Measurements from ENCODE around the gene IVD.

IVD gene

DNA sequence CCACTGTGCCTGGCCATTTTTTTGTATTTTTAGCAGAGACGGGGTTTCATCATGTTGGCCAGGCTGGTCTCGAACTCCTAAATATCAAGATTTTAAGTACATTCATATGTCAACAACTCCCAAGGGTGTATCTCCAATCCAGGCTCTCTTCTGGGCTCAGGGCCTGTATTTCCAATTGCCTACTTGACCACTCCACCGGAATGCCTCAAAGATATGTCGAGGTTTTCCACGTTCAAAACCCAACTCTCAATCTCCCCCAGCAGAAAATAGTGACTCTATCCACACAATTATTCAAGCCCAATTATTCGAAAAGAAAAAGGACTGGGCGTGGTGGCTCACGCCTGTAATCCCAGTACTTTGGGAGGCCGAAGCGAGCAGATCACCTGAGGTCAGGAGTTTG lies 25.0 kb upstream of the IVD start:
- H3K27me3 Mint-ChIP-seq (ENCODE audit: low read depth): no peaks in the 10 kb centered on the region
- H3K4me1 Mint-ChIP-seq: peaks cover 33% of the 10 kb centered on the region
- TF ChIP-seq, protein P1, sequence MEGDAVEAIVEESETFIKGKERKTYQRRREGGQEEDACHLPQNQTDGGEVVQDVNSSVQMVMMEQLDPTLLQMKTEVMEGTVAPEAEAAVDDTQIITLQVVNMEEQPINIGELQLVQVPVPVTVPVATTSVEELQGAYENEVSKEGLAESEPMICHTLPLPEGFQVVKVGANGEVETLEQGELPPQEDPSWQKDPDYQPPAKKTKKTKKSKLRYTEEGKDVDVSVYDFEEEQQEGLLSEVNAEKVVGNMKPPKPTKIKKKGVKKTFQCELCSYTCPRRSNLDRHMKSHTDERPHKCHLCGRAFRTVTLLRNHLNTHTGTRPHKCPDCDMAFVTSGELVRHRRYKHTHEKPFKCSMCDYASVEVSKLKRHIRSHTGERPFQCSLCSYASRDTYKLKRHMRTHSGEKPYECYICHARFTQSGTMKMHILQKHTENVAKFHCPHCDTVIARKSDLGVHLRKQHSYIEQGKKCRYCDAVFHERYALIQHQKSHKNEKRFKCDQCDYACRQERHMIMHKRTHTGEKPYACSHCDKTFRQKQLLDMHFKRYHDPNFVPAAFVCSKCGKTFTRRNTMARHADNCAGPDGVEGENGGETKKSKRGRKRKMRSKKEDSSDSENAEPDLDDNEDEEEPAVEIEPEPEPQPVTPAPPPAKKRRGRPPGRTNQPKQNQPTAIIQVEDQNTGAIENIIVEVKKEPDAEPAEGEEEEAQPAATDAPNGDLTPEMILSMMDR (IDR thresholded peaks at IDR 0.05; ENCODE audit: unreplicated experiment in 3 of 3): no peak
- H3K9me3 Mint-ChIP-seq: no peaks in the 10 kb centered on the region
- peaks cover 11% of the 10 kb centered on the region for H3K36me3 Mint-ChIP-seq (ENCODE audit: low read depth)
- H3K27ac Mint-ChIP-seq: no peak overlapping the region
- H3K4me3 Mint-ChIP-seq: no peak overlapping the region

DNA sequence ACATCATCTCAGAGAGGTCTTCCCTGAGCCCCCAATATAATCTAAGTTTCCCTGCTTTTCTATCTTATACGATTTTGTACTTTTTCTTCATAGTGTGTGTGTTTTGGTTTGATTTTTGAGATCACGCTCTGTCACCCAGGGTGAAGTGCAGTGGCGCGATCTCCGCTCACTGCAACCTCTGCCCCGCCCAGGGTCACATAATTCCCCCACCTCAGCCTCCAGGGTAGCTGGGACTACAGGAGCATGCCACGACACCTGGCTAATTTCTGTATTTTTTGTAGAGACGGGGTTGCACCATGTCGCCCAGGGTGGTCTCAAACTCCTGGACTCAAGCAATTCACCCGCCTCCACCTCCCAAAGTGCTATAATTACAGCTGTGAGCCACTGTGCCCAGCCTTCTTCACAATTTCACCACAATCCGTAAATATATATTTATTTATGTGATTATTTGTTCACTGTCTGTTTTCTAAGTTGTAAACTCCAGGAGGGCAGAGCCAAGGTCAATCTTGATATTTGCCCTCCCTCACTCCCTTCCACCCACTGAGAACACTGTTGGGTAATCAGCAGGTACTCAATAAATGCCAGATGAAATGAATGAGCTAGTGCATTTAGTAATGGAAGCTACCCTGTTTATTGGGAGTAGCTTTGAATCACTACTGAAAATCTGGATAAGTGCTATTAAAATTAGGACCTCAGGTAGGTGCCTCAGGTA lies 23.6 kb upstream of the IVD start:
- H3K36me3 Mint-ChIP-seq (ENCODE audit: low read depth): peaks cover 20% of the 10 kb centered on the region
- no peaks in the 10 kb centered on the region for H3K9me3 Mint-ChIP-seq
- H3K4me3 Mint-ChIP-seq: peak overlapping the region; percentile 97 to 100 (median 99)
- H3K27ac Mint-ChIP-seq: peak overlapping the region in 2 of 3 experiments; percentile 12 to 56
- H3K4me1 Mint-ChIP-seq: peaks cover 32% of the 10 kb centered on the region
- H3K27me3 Mint-ChIP-seq (ENCODE audit: low read depth): no peaks in the 10 kb centered on the region
- TF ChIP-seq, protein P1 (IDR thresholded peaks at IDR 0.05; ENCODE audit: unreplicated experiment in 3 of 3): no peak

DNA sequence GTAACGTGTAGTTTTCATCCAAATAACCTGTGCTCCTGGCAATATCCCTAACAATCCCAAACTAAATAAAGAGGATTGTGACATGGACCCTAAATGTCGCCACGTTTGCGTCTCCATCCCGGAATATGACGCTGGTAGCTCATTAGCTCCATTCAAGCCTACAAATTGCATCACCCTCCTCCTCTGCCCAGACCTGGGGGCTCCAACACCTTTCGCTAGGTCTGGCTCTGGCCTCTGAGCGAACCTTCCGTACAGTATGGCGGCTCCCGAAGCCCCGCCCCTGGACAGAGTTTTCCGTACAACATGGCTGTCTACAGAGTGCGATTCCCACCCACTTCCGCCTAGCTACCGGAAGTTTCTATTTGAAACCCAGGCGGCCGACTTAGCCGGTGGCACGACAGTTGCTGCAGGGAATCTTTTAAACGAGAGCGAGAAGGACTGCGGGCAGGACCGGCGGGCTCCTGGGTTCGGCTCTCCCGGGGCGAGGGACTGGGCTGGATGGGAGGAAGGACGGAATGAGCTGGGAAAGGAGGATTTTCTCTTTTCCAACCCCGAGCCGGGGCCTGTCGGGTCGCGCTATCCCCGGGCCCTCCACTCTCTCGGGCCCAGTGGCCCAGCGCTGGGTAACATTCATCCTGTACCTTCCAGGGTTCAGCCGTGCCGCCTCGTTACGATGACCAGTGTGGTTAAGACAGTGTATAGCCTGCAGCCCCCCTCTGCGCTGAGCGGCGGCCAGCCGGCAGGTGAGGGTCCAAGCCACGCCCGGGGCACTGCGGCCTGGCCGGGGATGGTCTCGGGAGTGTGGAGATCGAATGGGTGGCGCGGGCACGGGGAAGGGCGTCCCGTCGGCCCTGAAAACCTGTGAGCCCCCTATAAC lies 22.8 kb upstream of the IVD start, which contains the start of gene KNSTRN:
Gene KNSTRN, plus strand, starts transcription at position 142 of the 877 bp plus-strand sequence. Its CDS starts 115 bp downstream, at position 257.
- H3K36me3 Mint-ChIP-seq (ENCODE audit: low read depth): peaks cover 29% of the 10 kb centered on the region
- TF ChIP-seq, protein P1 (IDR thresholded peaks at IDR 0.05; ENCODE audit: unreplicated experiment in 3 of 3): no peak

DNA sequence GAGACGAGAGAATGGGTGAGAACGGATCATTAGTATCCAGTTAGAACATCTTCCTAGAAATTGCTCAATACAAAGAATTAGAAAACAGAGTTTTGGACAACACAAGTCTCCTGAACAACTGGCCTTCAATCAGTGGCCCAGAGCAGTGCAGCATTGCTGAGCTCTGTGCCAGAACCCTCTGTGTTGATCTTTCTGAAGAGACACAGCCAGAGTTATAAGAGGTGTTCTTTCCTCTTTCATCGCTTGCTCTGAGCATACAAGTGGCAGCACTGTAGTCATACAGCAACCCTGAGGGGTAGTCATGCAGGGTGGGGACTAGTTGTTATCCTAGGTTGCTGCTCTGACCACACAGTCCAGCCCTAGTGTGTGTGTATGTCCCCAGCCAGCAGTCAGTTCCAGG lies 19.1 kb upstream of the IVD start:
- TF ChIP-seq, protein P1 (IDR thresholded peaks at IDR 0.05; ENCODE audit: unreplicated experiment in 3 of 3): no peak
- Mint-ChIP-seq H3K27me3 (ENCODE audit: low read depth) (no peaks in the 10 kb centered on the region), H3K36me3 (ENCODE audit: low read depth) (peaks cover 59% of the 10 kb centered on the region), H3K4me3 (no peak overlapping the region), H3K27ac (no peak overlapping the region), H3K9me3 (no peaks in the 10 kb centered on the region), H3K4me1 (peaks cover 25% of the 10 kb centered on the region)

More for the DNA sequence above, 22.8 kb upstream of the IVD start, which contains the start of gene KNSTRN:
- peaks cover 32% of the 10 kb centered on the region for H3K4me1 Mint-ChIP-seq
- no peaks in the 10 kb centered on the region for H3K9me3 Mint-ChIP-seq
- peak within 1 kb of the TSS; percentile 56 to 91 (median 73) for H3K27ac Mint-ChIP-seq
- peak within 1 kb of the TSS; percentile 97 to 100 (median 99) for H3K4me3 Mint-ChIP-seq
- no peaks in the 10 kb centered on the region for H3K27me3 Mint-ChIP-seq (ENCODE audit: low read depth)

DNA sequence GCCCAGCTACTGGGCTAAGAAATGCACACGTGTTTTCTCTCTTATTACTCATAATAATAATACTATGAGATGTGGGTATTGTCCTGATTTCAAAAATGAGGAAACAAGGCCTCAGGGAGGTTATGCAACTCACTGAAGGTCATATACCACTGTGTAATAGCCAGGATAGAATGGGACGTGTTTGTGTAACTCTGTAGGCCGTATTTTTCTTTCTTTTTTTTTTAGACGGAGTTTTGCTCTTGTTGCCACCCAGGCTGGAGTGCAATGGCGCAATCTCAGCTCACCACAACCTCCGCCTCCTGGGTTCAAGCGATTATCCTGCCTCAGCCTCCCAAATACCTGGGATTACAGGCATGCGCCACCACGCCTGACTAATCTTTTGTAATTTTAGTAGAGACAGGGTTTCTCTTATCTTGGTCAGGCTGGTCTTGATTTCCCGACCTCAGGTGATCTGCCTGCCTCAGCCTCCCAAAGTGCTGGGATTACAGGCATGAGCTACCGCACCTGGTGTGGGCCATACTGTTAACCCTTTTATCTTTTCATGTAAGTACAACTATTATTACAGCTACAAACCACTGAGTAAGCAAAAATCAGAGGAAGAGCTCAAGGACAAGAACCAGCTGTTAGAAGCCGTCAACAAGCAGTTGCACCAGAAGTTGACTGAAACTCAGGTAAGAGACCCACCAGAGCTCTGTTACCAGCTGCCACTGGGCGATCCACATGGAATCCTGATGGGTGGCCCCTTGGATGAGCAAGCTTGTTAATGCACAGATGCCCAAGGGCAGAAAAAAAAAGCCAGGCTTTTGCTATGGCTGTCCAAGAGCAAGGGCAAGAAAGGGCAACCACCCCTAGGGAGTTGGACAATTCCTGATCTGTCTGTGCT lies 16.4 kb upstream of the IVD start:
- H3K9me3 Mint-ChIP-seq: no peaks in the 10 kb centered on the region
- no peak overlapping the region for H3K4me3 Mint-ChIP-seq
- no peaks in the 10 kb centered on the region for H3K27me3 Mint-ChIP-seq (ENCODE audit: low read depth)

More for the DNA sequence above, 16.4 kb upstream of the IVD start:
- Mint-ChIP-seq H3K27ac (no peak overlapping the region), H3K4me1 (peaks cover 9% of the 10 kb centered on the region), H3K36me3 (ENCODE audit: low read depth) (peaks cover 77% of the 10 kb centered on the region)
- TF ChIP-seq, protein P1 (IDR thresholded peaks at IDR 0.05; ENCODE audit: unreplicated experiment in 3 of 3): no peak

All from nephron (organoid).